GM10266 (cell line): ENCODE measurements around the gene RCOR2.

Source experiments
- DNase-seq: peaks from one replicate; pipeline ENCODE4 v3.0.0; 2012; ENCODE audit errors: extremely low spot score
- TF ChIP-seq, protein P1 (sequence below): IDR thresholded peaks from 2 replicates; pipeline ENCODE4 v1.5.1; 2012; ENCODE audit warnings: mild to moderate bottlenecking, low read depth; ENCODE audit not compliant: control insufficient read depth, insufficient read depth; ENCODE audit errors: missing control alignments

The RCOR2 gene

DNA sequence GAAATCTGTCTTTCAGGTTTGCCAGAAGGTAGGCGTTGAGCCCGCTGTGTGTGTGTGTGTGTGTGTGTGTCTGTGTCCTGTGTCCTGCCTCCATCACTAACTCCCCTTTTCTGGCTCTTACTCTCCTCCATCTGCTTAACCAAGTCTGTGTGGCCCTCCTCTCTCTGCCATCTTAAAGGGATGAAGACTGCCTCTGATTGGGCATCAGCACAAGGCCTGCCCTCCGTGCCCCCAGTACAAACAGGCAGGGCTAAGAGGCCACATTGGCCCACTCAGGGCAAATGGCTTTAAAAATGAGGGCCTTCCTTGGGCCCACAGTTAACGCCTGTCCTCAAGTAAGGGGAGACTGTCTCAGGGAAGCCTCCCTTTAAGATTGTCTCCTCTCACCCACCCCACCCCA lies 10.9 kb downstream of the RCOR2 start:
- TF ChIP-seq, protein P1, sequence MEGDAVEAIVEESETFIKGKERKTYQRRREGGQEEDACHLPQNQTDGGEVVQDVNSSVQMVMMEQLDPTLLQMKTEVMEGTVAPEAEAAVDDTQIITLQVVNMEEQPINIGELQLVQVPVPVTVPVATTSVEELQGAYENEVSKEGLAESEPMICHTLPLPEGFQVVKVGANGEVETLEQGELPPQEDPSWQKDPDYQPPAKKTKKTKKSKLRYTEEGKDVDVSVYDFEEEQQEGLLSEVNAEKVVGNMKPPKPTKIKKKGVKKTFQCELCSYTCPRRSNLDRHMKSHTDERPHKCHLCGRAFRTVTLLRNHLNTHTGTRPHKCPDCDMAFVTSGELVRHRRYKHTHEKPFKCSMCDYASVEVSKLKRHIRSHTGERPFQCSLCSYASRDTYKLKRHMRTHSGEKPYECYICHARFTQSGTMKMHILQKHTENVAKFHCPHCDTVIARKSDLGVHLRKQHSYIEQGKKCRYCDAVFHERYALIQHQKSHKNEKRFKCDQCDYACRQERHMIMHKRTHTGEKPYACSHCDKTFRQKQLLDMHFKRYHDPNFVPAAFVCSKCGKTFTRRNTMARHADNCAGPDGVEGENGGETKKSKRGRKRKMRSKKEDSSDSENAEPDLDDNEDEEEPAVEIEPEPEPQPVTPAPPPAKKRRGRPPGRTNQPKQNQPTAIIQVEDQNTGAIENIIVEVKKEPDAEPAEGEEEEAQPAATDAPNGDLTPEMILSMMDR: no peak

DNA sequence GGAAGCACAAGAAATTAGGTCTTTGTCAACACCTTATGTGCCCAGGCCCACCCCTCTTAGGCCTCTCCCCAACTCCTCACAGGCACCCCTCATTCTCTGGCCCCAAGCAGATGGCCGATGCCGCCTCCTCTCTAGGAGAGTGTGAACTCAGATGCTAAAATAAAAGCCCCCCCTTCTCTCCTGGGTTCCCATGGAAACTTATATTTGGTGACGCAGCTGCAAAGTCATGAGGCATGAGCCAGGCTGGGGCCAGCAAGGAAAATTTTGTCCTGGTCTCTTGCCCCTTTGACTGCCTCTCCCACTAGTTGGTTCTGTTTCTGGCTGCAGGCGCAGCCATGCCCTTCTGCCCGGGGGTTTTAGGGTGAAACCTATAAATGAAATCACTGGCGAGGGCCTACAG lies 11.8 kb downstream of the RCOR2 start:
- no peak for DNase-seq
- TF ChIP-seq, protein P1: no peak

More for the DNA sequence above, 10.9 kb downstream of the RCOR2 start:
- no peak for DNase-seq

DNA sequence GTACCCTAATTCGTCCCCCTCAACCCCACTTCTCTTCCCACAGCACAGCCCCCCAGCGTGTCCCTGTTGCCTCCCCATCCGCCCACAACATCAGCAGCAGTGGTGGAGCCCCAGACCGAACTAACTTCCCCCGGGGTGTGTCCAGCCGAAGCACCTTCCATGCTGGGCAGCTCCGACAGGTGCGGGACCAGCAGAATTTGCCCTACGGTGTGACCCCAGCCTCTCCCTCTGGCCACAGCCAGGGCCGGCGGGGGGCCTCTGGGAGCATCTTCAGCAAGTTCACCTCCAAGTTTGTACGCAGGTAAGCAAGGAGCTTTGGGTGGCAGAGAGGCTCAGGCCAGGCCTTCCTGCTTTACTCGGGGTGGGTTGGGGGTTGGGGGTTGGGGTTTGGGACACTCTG lies 12.2 kb downstream of the RCOR2 start:
- no peak for DNase-seq
- TF ChIP-seq, protein P1: no peak

DNA sequence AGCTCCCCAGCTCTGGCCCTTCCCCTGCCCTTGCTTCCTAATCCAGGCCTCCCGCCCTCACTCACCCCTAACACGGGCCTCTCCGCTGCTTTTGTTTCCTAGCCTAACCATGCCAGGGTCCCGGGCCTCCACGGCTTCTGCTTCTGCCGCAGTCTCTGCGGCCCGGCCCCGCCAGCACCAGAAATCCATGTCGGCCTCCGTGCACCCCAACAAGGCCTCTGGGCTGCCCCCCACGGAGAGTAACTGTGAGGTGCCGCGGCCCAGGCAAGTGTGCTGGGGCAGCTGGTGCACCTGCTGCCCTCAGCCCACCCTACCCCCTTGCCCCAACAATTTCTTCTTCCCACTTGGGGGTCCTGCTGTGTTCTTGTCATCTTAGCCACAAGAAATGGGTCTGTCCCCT lies 13.1 kb downstream of the RCOR2 start:
- DNase-seq: no peak
- TF ChIP-seq, protein P1: no peak

DNA sequence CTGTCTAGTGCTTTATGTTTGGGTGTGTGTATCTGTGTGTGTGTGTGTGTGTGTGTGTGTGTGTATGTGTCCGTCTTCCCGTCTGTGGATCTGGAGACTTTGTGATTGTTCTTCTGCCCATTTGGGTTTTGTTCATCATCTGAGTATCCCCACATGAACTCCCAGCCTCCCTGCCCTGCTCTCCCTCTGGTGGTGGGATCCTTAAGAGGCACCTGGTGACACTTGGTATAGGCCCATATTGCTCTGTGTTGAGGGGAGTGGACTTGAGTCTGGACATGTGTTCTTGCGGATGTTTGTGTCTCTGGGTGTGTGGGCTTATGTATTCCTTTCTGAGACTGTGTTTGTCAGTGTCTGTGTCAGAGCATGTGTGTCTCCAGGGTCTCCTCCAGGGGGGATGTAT lies 15.3 kb downstream of the RCOR2 start:
- no peak for DNase-seq
- TF ChIP-seq, protein P1: peak; percentile 22

DNA sequence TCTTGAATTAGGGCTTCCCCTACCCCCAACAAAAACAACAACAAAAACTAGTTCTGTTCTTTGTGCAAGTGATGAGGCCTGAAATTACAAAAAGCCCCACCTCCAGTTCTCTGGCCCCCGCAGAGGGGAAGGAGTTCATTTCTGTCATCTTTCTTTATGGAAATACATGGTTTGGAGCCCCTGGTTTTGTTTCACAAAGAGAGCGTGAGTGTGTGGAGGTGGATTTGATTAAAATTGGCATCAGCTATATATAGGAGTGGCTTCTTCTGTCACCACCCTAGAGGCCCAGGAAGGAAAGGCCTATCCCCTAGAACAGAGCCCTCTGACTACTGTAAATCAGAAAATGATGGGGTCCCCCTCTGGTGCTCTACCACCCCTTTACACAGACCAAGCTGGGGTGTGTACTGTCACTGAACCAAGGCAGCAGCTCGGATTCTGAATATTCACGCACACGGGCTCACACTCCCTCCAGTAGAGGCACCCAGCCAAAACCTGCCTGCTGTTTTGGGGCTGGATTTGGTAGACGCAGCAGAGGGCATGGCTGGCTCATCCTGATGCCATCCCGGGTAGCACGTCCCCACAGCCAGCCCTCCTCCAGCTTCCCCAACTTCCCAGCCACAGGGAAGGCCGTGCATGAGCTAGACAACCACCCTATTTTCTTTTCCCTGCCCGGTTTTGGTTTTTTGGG lies 19.4 kb downstream of the RCOR2 start:
- DNase-seq: no peak
- TF ChIP-seq, protein P1: no peak

DNA sequence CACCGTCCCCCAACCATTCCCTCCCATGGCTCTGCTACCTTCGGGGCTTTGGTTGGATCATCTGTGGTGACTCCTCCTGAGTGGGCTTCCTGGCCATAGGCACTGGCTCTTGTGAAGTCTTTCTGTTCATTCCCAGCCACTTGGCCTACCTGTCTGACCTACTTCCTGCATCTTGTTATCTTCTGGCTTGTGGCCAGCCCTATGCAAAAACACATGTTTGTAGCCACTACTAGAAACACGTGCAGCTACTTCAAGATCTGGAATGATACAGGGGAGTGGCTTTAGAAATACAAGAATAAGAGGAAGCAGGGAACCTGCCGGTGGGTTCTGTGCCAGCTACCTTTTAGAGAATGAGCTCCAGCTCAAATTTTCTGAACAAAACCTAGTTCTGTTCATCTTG lies 20.9 kb downstream of the RCOR2 start:
- TF ChIP-seq, protein P1: no peak
- DNase-seq: no peak
